Diencephalon (tissue), 1 donor: ENCODE measurements around the gene CASP5. TPM values are rescaled to one million over a fixed set of nuclear protein-coding genes. Genes with fewer than 3 reads are reported as not detected.

Experiments used
- total RNA-seq: library from RNA; depleted of rRNA; stranded (reverse); fragments of >200 nt; gene quantifications from one replicate; pipeline ENCODE4 v1.2.3, GENCODE V29; 2014

Gene CASP5
- total RNA-seq: not detected

GRCh38 chr11:105023003-105023402 is at the start of gene CASP5:
TSS of gene CASP5 (minus strand) at chr11:105023168. CDS start at chr11:105023136, 32 bp downstream.

GRCh38 chr11:105044557-105045524 is 21.9 kb upstream of the CASP5 start, which contains the start of gene CARD16:
TSS of gene CARD16 (minus strand) at chr11:105045335. CDS start at chr11:105045297, 38 bp downstream.

DNA sequence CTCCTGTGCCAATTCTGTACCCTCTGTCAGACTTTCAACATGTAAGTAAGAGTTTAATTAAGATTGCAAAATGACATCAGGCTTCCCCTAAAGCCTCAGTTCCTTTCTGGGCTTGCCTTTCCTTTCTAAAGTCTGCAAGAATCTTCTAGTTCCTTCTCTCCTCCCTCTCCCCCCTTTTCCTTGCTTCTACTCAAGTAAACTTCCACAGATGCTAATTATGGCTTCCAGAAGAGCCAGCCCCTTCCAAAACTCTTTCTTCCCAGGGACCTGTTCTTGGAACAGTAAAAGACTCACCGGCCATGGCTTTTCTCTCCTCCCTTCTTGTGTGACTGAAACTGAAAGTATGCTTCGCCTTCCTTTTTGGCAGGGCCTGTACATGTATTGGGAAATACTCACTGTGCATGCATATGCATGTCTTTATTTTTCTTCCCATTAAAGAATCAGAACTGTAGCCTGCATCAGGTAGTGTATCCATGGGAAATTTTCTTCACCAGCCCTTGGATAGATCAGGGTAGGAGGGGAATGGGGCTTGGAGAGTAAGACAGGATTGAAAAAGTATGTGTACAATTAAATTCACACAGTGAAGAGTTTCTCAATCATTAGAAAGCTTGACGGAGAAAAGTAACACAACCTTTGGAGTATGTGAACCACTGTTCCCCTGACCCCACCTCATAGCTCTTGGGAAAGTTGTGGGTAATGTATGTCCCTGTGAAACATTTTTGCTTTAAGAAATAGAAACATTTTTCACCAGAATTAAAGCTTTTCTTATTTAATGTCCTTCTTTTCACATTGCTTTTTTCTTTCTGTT is 12.0 kb upstream of the CASP5 start, which contains the start of gene CASP1:
Gene CASP1 (minus strand): TSS at position 332 of the 808 bp plus-strand sequence. CDS start 31 bp downstream, at position 301.

DNA sequence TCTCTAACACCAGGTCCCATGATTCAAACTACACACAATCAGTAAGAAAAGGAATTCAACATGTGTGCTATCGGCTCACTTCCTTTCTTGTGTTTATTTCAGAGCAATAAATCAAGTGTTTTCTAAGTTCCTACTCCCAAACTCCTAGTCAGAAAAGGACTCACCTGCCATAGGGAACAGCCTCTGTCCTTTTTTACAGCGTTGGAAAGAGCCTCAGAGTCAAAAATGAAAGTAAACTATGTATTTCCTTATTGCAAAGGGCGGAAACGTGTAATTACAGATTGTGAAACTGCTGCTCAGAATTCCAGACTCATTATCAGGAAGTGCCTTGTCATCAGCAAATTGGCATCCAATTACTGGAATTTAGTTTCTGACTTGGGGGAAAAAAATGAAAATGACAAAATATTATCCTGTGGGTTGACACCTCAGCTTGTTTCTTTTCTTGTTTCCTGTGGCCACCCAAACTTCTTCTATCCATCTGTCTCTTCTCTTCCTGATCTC is 54.6 kb downstream of the CASP5 start, which contains the start of gene CASP4:
Gene CASP4 (minus strand): TSS at position 220 of the 501 bp plus-strand sequence. CDS start 49 bp downstream, at position 171.

Other genes with a start within 250 kb of the CASP5 start
- gene CASP12, start 124.7 kb downstream of the CASP5 start, total RNA-seq: not detected
- 4.2 TPM for gene CASP4, start 54.6 kb downstream of the CASP5 start, total RNA-seq
- 3.7 TPM for gene CASP1, start 12.0 kb upstream of the CASP5 start, total RNA-seq
- gene CARD16, start 22.2 kb upstream of the CASP5 start, total RNA-seq: 1.4 TPM
- not detected for gene CARD18, start 116.6 kb upstream of the CASP5 start, total RNA-seq